ENCODE data around the gene RERE.

DNA sequence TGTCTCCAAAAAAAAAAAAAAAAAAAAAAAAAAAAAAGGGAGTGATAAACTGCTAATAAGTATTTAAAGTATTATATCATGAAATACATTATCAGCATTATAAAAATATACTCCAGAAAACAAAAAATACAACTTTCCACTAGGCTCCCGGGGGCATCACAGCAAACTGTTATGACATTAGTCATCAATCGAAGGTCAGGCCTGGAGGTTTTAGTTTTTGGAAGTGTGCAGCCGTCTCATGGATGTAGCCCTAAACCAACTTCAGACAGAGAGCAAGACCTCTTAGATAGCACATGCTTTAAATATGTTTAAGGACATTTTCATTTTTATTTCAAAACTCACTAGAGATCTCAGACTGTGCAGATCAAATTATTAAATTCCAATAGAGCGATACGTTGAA is 106.3 kb downstream of the RERE start:
- TF ChIP-seq, protein P1, sequence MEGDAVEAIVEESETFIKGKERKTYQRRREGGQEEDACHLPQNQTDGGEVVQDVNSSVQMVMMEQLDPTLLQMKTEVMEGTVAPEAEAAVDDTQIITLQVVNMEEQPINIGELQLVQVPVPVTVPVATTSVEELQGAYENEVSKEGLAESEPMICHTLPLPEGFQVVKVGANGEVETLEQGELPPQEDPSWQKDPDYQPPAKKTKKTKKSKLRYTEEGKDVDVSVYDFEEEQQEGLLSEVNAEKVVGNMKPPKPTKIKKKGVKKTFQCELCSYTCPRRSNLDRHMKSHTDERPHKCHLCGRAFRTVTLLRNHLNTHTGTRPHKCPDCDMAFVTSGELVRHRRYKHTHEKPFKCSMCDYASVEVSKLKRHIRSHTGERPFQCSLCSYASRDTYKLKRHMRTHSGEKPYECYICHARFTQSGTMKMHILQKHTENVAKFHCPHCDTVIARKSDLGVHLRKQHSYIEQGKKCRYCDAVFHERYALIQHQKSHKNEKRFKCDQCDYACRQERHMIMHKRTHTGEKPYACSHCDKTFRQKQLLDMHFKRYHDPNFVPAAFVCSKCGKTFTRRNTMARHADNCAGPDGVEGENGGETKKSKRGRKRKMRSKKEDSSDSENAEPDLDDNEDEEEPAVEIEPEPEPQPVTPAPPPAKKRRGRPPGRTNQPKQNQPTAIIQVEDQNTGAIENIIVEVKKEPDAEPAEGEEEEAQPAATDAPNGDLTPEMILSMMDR (IDR thresholded peaks at IDR 0.05): no peak
- no peak for TF ChIP-seq POLR2A (IDR thresholded peaks at IDR 0.05)

Data from uterus (tissue), 2 donors.